Neuronal stem cell (in vitro differentiated cells): ENCODE measurements around the gene PRSS33.

Source experiments
- DNase-seq: peaks from one replicate; pipeline ENCODE4 v3.0.0-alpha.2; 2013; ENCODE audit warnings: low spot score
- H2AFZ ChIP-seq: one replicate; pipeline ENCODE4 v1.6.1; 2013; ENCODE audit warnings: mild to moderate bottlenecking, low read length, inconsistent platforms
- H2AK5ac ChIP-seq: 2 replicates; pipeline ENCODE4 v1.6.1; 2013; ENCODE audit warnings: low read depth, mild to moderate bottlenecking, inconsistent platforms, low read length, moderate library complexity, mixed read lengths
- H2BK120ac ChIP-seq: 2 replicates; pipeline ENCODE4 v1.6.1; 2013; ENCODE audit warnings: low read depth, mild to moderate bottlenecking, inconsistent platforms, low read length, moderate library complexity, mixed read lengths
- H2BK12ac ChIP-seq: one replicate; pipeline ENCODE4 v1.6.1; 2013; ENCODE audit warnings: low read length, inconsistent platforms
- H2BK15ac ChIP-seq: 2 replicates; pipeline ENCODE4 v1.6.1; 2013; ENCODE audit warnings: mild to moderate bottlenecking, low read length, inconsistent platforms, mixed read lengths
- H2BK5ac ChIP-seq: one replicate; pipeline ENCODE4 v1.6.1; 2013; ENCODE audit warnings: inconsistent platforms, mild to moderate bottlenecking, low read length, moderate library complexity
- H3K14ac ChIP-seq: one replicate; pipeline ENCODE4 v1.6.1; 2013; ENCODE audit warnings: low read length, inconsistent platforms
- H3K18ac ChIP-seq: 2 replicates; pipeline ENCODE4 v1.6.1; 2013; ENCODE audit warnings: low read length, inconsistent platforms
- H3K23ac ChIP-seq: 2 replicates; pipeline ENCODE4 v1.6.1; 2013; ENCODE audit warnings: low read depth, mild to moderate bottlenecking, mixed read lengths, low read length, inconsistent platforms; ENCODE audit not compliant: poor library complexity
- H3K27ac ChIP-seq: replicated peaks from 3 replicates; pipeline ENCODE4 v1.5.1; 2013; ENCODE audit warnings: low read length, inconsistent platforms
- H3K27me3 ChIP-seq, 3 experiments: 2 replicates each; pipeline ENCODE4 v1.6.1; 2013; ENCODE audit warnings: low read length in 3 of 3, mild to moderate bottlenecking in 2 of 3, inconsistent platforms in 1 of 3, low read depth in 1 of 3, mixed read lengths in 1 of 3, moderate library complexity in 1 of 3; ENCODE audit not compliant: control insufficient read depth in 3 of 3, insufficient read depth in 3 of 3
- H3K36me3 ChIP-seq, 2 donors: replicated peaks in 1 of 2; 2 replicates each; pipeline ENCODE4 v1.6.1; 2013; ENCODE audit warnings: low read length in 2 of 2; ENCODE audit not compliant: control insufficient read depth in 2 of 2, insufficient read depth in 2 of 2
- H3K4ac ChIP-seq: 2 replicates; pipeline ENCODE4 v1.6.1; 2013; ENCODE audit warnings: inconsistent platforms, mild to moderate bottlenecking, low read length, moderate library complexity
- H3K4me1 ChIP-seq, 2 donors: 1 replicate in 1 of 2; 2 replicates in 1 of 2; pipeline ENCODE4 v1.6.1; 2013; ENCODE audit warnings: low read length in 2 of 2, low read depth in 1 of 2; ENCODE audit not compliant: control insufficient read depth in 2 of 2, insufficient read depth in 1 of 2
- H3K4me2 ChIP-seq: one replicate; pipeline ENCODE4 v1.6.1; 2013; ENCODE audit warnings: mild to moderate bottlenecking, low read length, inconsistent platforms; ENCODE audit not compliant: insufficient read depth, poor library complexity, severe bottlenecking
- H3K4me3 ChIP-seq, 2 donors: 2 replicates each; pipeline ENCODE4 v1.5.1; 2013; ENCODE audit warnings: low read length in 2 of 2, mild to moderate bottlenecking in 2 of 2, inconsistent platforms in 1 of 2, moderate library complexity in 1 of 2
- H3K79me1 ChIP-seq: one replicate; pipeline ENCODE4 v1.6.1; 2013; ENCODE audit warnings: low read depth, mild to moderate bottlenecking, inconsistent platforms, low read length, moderate library complexity
- H3K9ac ChIP-seq: one replicate; pipeline ENCODE4 v1.6.1; 2013; ENCODE audit warnings: mild to moderate bottlenecking, low read depth, low read length, inconsistent platforms; ENCODE audit not compliant: poor library complexity
- H3K9me3 ChIP-seq, 2 donors: replicated peaks in 1 of 2; 2 replicates each; pipeline versions ENCODE3 to v1.6.1; 2013; ENCODE audit warnings: low read length in 2 of 2, mild to moderate bottlenecking in 2 of 2, inconsistent platforms in 1 of 2, low read depth in 1 of 2, mixed read lengths in 1 of 2, moderate library complexity in 1 of 2; ENCODE audit not compliant: control insufficient read depth in 2 of 2, insufficient read depth in 1 of 2
- H4K8ac ChIP-seq: one replicate; pipeline ENCODE4 v1.6.1; 2013; ENCODE audit warnings: low read depth, mild to moderate bottlenecking, inconsistent platforms, low read length, moderate library complexity
- H4K91ac ChIP-seq: one replicate; pipeline ENCODE4 v1.6.1; 2013; ENCODE audit warnings: low read length, low read depth, mild to moderate bottlenecking, inconsistent platforms; ENCODE audit not compliant: poor library complexity
- WGBS, 2 donors: extraction: QIAGEN DNeasy Blood & Tissue Kit; methylation state at CpG; one replicate each; pipeline ENCODE4 v1.1.7; 2013; ENCODE audit warnings: missing lambda C conversion rate in 2 of 2, mixed read lengths in 1 of 2; ENCODE audit not compliant: insufficient read length in 2 of 2, insufficient replicate concordance in 1 of 2; ENCODE audit errors: extremely low coverage in 2 of 2; 5-methylcytosine and 5-hydroxymethylcytosine counted together

Gene PRSS33

DNA sequence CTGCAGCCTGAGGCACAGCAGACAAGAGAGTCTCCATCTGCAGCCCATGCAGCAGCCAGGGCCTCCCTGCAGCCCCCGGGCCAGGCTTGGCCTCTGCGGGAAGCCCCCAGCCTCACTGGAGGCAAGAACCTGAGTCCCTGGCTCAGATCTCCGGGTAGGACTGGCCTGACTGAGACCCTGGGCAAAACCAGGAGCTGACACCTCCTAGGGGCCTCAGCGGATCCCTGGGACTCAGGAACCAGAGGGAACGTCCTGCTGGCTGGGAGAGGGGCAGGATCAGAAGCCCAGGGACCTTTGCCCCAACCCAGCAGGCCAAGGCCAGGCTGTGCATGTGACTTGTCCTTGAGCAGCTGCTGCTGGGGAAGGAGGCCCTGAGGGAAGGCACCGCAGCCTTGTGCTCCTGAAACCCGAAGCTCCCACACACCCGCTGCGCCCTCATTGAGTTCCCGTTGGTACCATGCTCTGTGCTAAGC is 28.0 kb upstream of the PRSS33 start:
- Histone ChIP-seq H2BK15ac (no peak overlapping the region), H2BK12ac (no peak overlapping the region), H2AK5ac (no peak overlapping the region), H3K9me3 (no peaks in the 10 kb centered on the region), H3K79me1 (peaks cover 2% of the 10 kb centered on the region), H3K18ac (no peak overlapping the region), H3K9ac (no peak overlapping the region), H3K27me3 (peaks cover 0 to 40% (median 0%) of the 10 kb centered on the region in 3 experiments), H4K91ac (no peak overlapping the region), H2AFZ (peak overlapping the region; percentile 46), H3K4ac (no peak overlapping the region), H3K23ac (no peak overlapping the region), H2BK5ac (no peak overlapping the region), H3K4me1 (peaks cover 0 to 4% of the 10 kb centered on the region in 2 donors), H4K8ac (no peak overlapping the region), H3K4me3 (no peak overlapping the region), H2BK120ac (no peak overlapping the region), H3K4me2 (no peak overlapping the region), H3K36me3 (no peaks in the 10 kb centered on the region), H3K14ac (no peak overlapping the region), H3K27ac (no peak overlapping the region)
- DNase-seq: no peak
- no CpG with 5 or more reads among the region's 10 CpGs for WGBS, 2 donors

DNA sequence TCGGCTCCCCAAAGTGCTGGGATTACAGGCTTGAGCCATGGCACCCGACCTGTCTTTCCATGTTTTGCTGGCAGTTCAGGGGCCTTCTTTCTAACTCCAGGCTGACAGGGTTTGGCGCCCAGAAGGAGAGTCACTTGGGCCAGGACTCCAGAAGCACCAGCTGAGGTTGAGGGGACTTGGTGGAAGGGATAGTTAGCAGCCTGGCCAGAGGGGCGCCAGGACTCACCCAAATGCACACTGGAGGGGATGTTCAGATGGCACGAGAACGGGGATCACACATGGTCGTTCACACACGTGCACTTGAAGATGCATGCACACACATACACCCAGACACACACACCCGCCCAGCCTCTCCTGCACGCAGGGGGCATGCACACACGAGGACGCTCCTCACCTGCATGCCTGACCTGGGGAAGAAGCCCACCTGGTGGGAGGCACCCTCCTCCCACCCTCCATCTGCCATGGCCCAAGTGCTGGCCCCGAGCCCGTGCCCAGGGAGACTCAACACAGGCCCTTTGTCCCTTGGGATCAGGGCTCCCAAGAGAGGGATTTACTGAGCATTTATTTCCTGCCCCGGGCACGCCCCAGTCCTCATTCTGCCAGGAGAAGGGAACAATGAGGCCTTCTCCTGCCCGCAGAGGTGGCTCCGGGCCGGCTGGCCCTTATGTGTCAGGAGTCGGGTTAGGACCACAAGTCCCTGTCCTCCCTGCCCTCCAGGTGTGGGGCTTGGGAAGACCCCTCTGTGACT is 27.4 kb upstream of the PRSS33 start:
- Histone ChIP-seq H2BK5ac (peak overlapping the region; percentile 90), H2AFZ (no peak overlapping the region), H3K27ac (no peak overlapping the region), H3K18ac (no peak overlapping the region), H3K4me2 (no peak overlapping the region), H3K79me1 (peaks cover 2% of the 10 kb centered on the region), H4K91ac (no peak overlapping the region), H3K27me3 (peaks cover 0 to 37% (median 0%) of the 10 kb centered on the region in 3 experiments), H3K9ac (no peak overlapping the region), H3K9me3 (no peaks in the 10 kb centered on the region), H2BK120ac (no peak overlapping the region), H2AK5ac (no peak overlapping the region), H3K36me3 (no peaks in the 10 kb centered on the region), H2BK12ac (no peak overlapping the region), H3K4me3 (no peak overlapping the region), H3K14ac (no peak overlapping the region), H2BK15ac (no peak overlapping the region), H4K8ac (no peak overlapping the region), H3K4ac (no peak overlapping the region), H3K23ac (peak overlapping the region; percentile 85), H3K4me1 (no peaks in the 10 kb centered on the region)
- WGBS, 2 donors: no CpG with 5 or more reads among the region's 20 CpGs
- no peak for DNase-seq

DNA sequence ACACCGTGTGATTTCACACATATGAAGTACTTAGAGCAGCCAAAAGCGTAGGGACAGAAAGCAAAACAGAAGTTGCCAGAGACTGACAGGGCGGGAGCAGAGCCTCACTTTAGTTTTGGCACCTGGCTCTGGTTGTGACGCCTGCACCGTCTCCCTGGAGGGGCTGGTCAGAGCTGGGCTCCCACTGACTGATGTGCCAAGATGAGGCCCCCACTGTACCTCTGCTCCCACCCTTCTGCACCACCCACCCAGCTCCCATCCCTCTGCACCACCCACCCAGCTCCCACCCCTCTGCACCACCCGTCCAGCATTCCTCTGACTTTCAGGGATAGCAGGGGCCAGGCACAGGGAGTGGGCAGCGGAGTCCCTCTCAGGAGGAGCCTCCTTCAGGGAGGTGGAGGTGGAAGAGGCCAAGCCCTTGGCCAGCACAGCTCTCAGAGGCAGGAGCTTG is 26.4 kb upstream of the PRSS33 start:
- no peaks in the 10 kb centered on the region for H3K4me1 ChIP-seq
- H3K23ac ChIP-seq: peak overlapping the region; percentile 20
- no peak overlapping the region for H3K4ac ChIP-seq
- no peak overlapping the region for H3K27ac ChIP-seq
- no peak overlapping the region for H4K91ac ChIP-seq
- no peak overlapping the region for H3K9ac ChIP-seq
- no peak overlapping the region for H3K18ac ChIP-seq
- no peak for DNase-seq
- no peak overlapping the region for H2AFZ ChIP-seq
- H4K8ac ChIP-seq: no peak overlapping the region
- H3K9me3 ChIP-seq: no peaks in the 10 kb centered on the region
- H3K79me1 ChIP-seq: peaks cover 2% of the 10 kb centered on the region
- WGBS, 2 donors: no CpG with 5 or more reads among the region's 7 CpGs
- H2BK5ac ChIP-seq: no peak overlapping the region
- no peak overlapping the region for H2BK12ac ChIP-seq
- H3K36me3 ChIP-seq: no peaks in the 10 kb centered on the region
- H2BK15ac ChIP-seq: no peak overlapping the region
- H2AK5ac ChIP-seq: no peak overlapping the region
- H3K4me2 ChIP-seq: no peak overlapping the region
- peaks cover 0 to 32% (median 0%) of the 10 kb centered on the region in 3 experiments for H3K27me3 ChIP-seq
- no peak overlapping the region for H2BK120ac ChIP-seq
- no peak overlapping the region for H3K4me3 ChIP-seq
- no peak overlapping the region for H3K14ac ChIP-seq

DNA sequence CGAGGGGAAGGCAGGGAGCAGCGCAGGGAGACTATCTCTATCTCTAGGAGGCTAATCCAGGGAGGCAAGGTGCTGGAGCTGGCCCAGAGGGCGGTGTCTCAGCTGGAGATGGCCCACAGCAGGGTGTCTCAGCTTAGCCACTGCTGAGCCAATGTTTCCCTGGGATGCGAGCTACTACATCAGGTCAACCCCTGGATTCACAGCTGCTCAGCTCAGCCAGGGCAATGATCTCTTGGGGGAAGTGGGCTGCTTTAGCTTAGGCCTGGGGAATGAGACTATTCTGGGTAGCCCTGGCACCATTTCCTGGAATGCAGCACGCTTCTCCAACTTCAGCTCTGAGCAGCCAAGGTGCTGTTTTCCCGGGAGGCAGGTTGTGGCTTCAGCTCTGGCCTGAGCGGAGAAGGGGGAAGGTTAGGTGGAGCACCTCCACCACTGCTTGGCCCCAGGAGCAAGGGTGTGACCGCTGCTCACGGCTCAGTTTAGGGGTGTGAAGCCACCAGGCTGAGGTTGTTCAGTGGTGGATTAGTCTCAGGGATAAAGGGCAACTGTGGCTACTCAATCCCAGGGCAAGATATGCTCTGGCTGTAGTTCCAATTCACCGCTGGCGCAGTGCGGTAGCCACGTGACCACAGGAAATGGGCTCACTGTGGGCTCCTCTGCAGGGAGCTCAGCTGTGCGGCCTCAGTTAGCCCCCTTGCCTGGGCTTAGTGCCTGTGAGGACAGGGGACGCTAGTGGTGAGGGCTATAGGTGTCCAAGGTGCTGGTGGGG is 24.5 kb upstream of the PRSS33 start:
- no peak overlapping the region for H3K4me3 ChIP-seq
- peaks cover 0 to 22% (median 0%) of the 10 kb centered on the region in 3 experiments for H3K27me3 ChIP-seq
- peak overlapping the region; percentile 84 for H3K4ac ChIP-seq
- H3K4me1 ChIP-seq: no peaks in the 10 kb centered on the region
- H2BK5ac ChIP-seq: no peak overlapping the region
- H3K9me3 ChIP-seq: peaks cover 0 to 3% of the 10 kb centered on the region in 2 donors
- H3K36me3 ChIP-seq: no peaks in the 10 kb centered on the region
- H2BK12ac ChIP-seq: no peak overlapping the region
- peak overlapping the region; percentile 14 for H2AK5ac ChIP-seq
- H3K9ac ChIP-seq: peak overlapping the region; percentile 30
- no peak overlapping the region for H2AFZ ChIP-seq
- no peak overlapping the region for H2BK120ac ChIP-seq
- peak overlapping the region; percentile 80 for H3K23ac ChIP-seq
- peak overlapping the region; percentile 64 for H3K18ac ChIP-seq
- H2BK15ac ChIP-seq: peak overlapping the region; percentile 87
- no peak overlapping the region for H4K8ac ChIP-seq
- peaks cover 4% of the 10 kb centered on the region for H3K79me1 ChIP-seq
- H4K91ac ChIP-seq: peak overlapping the region; percentile 43
- no peak overlapping the region for H3K4me2 ChIP-seq
- no peak overlapping the region for H3K14ac ChIP-seq
- no peak overlapping the region for H3K27ac ChIP-seq
- WGBS, 2 donors: no CpG with 5 or more reads among the region's 15 CpGs
- DNase-seq: no peak
